GM12878 (cell line): ENCODE measurements around the gene MASP1. TPM values are rescaled to one million over a fixed set of nuclear protein-coding genes. Genes with fewer than 3 reads are reported as not detected.

Experiments
- ATAC-seq: fragments of 200-7000 bp; cut with Tn5 transposase; 3 replicates; pipeline ENCODE4 v1.9.1; 2020; ENCODE audit warnings: mild to moderate bottlenecking, moderate library complexity
- BruUV-seq: library from RNA; stranded (reverse); fragments of 400-500 nt; replicated peaks from 2 replicates; lab custom pipeline; 2021; lab: Mats Ljungman, UMichigan
- CTCF ChIA-PET: fragments of 300-600 bp; sonication (Branson Sonifier 250); formaldehyde crosslinking; extraction: SDS; loops from one replicate; lab custom pipeline; 2021; ENCODE audit warnings: inconsistent platforms; lab: Yijun Ruan, JAX
- POLR2A ChIA-PET: fragments of 350-600 bp; formaldehyde crosslinking; extraction: SDS; loops from one replicate; lab custom pipeline; 2021; ENCODE audit warnings: inconsistent platforms; lab: Charles Lee
- RAD21 ChIA-PET: fragments of 300-600 bp; sonication (Branson Sonifier 250); formaldehyde crosslinking; loops from one replicate; lab custom pipeline; 2023; ENCODE audit warnings: antibody characterized with exemption; ENCODE audit not compliant: unreplicated experiment; lab: Charles Lee
- SMC1A ChIA-PET: fragments of 300-600 bp; sonication (Branson Sonifier 250); formaldehyde crosslinking; loops from one replicate; lab custom pipeline; 2023; ENCODE audit not compliant: unreplicated experiment, uncharacterized antibody; lab: Charles Lee
- DNase-seq: peaks from one replicate; pipeline ENCODE4 v3.0.0-alpha.2; 2011; ENCODE audit warnings: low read depth, low spot score
- FAIRE-seq: peaks from 3 replicates; lab custom pipeline; 2011; peaks lifted over from hg19 to GRCh38; lab: Jason Lieb, UNC
- H2AFZ ChIP-seq: 2 replicates; pipeline ENCODE4 v1.6.0; 2011; ENCODE audit warnings: low read depth, low read length, control low read depth; ENCODE audit not compliant: control insufficient read depth
- H3K27ac ChIP-seq: 2 replicates; pipeline ENCODE4 v1.5.1; 2011; ENCODE audit warnings: control low read depth; ENCODE audit not compliant: control insufficient read depth, insufficient read depth
- H3K27me3 ChIP-seq, 2 experiments: replicated peaks in 1 of 2; 2 replicates each; pipeline versions ENCODE4 v1.6.0 to v1.6.1; 2011; ENCODE audit warnings: low read length in 1 of 2; ENCODE audit not compliant: control insufficient read depth in 2 of 2, insufficient read depth in 2 of 2
- H3K36me3 ChIP-seq, 2 experiments: 2 replicates each; pipeline ENCODE4 v1.5.1; 2011; ENCODE audit warnings: low read length in 1 of 2; ENCODE audit not compliant: control insufficient read depth in 2 of 2, insufficient read depth in 2 of 2
- H3K4me1 ChIP-seq: 2 replicates; pipeline ENCODE4 v1.6.1; 2011; ENCODE audit warnings: mild to moderate bottlenecking, low read length, moderate library complexity, mixed read lengths; ENCODE audit not compliant: control insufficient read depth, insufficient read depth
- H3K4me2 ChIP-seq: 2 replicates; pipeline ENCODE4 v1.6.0; 2011; ENCODE audit warnings: control low read depth; ENCODE audit not compliant: control insufficient read depth, insufficient read depth
- H3K4me3 ChIP-seq: fragments of 200-600 bp; sonication (generic); 2 replicates; pipeline ENCODE4 v1.5.1; 2016
- H3K79me2 ChIP-seq: 2 replicates; pipeline ENCODE4 v1.6.0; 2011; ENCODE audit warnings: low read length; ENCODE audit not compliant: control insufficient read depth, insufficient read depth
- H3K9ac ChIP-seq: 2 replicates; pipeline ENCODE4 v1.8.0; 2011; ENCODE audit warnings: low read length, control low read depth, mixed read lengths; ENCODE audit not compliant: control insufficient read depth, insufficient read depth
- H3K9me3 ChIP-seq: replicated peaks from 3 replicates; pipeline ENCODE4 v1.5.1; 2011; ENCODE audit warnings: mild to moderate bottlenecking, low read length; ENCODE audit not compliant: control insufficient read depth, insufficient read depth
- H4K20me1 ChIP-seq: 2 replicates; pipeline ENCODE4 v1.6.0; 2011; ENCODE audit not compliant: control insufficient read depth, insufficient read depth
- ASH2L ChIP-seq: fragments of 300-600, 200-600 bp; sonication (generic); IDR thresholded peaks from 2 replicates; pipeline ENCODE4 v1.6.1; 2017; ENCODE audit warnings: low read depth, mild to moderate bottlenecking, borderline replicate concordance
- BCL11A ChIP-seq: IDR thresholded peaks from 2 replicates; pipeline ENCODE4 v1.6.1; 2011; ENCODE audit warnings: low read depth, low read length
- BRCA1 ChIP-seq: IDR thresholded peaks from 2 replicates; pipeline ENCODE4 v1.6.1; 2011; ENCODE audit warnings: low read depth, low read length, improper control_type of control experiment
- CHD1 ChIP-seq: IDR thresholded peaks from 2 replicates; pipeline ENCODE4 v1.6.1; 2012; ENCODE audit warnings: low read depth, low read length, improper control_type of control experiment
- CTCF ChIP-seq, 3 experiments: IDR thresholded peaks in 2 of 3; conservative IDR thresholded peaks in 1 of 3; 2 replicates each; pipeline ENCODE4 v1.5.1; 2011; ENCODE audit warnings: low read depth in 3 of 3, low read length in 3 of 3, mild to moderate bottlenecking in 3 of 3, control low read depth in 2 of 3, moderate library complexity in 2 of 3, inconsistent platforms in 1 of 3, mixed read lengths in 1 of 3; ENCODE audit not compliant: control insufficient read depth in 2 of 3, insufficient read depth in 1 of 3; ENCODE audit errors: extremely low read depth in 1 of 3
- ETV6 ChIP-seq, 2 experiments: fragments of 450-650 bp in 1 of 2; IDR thresholded peaks in 1 of 2; conservative IDR thresholded peaks in 1 of 2; 2 replicates each; pipeline ENCODE4 v1.6.1; 2014; ENCODE audit warnings: antibody characterized with exemption in 1 of 2, borderline replicate concordance in 1 of 2, low read depth in 1 of 2, mild to moderate bottlenecking in 1 of 2, moderate library complexity in 1 of 2
- HDAC2 ChIP-seq: fragments of 200-600 bp; sonication (generic); IDR thresholded peaks from 2 replicates; pipeline ENCODE4 v1.6.1; 2017
- IKZF1 ChIP-seq: fragments of 450-650 bp; conservative IDR thresholded peaks from 2 replicates; pipeline ENCODE4 v1.6.1; 2017; ENCODE audit warnings: antibody characterized with exemption, mild to moderate bottlenecking
- IKZF2 ChIP-seq, 2 experiments: fragments of 450-650 bp; IDR thresholded peaks; 2 replicates each; pipeline ENCODE4 v1.6.1; 2017; ENCODE audit warnings: mild to moderate bottlenecking in 2 of 2, moderate library complexity in 2 of 2
- KDM1A ChIP-seq: fragments of 200-600 bp; sonication (generic); IDR thresholded peaks from 2 replicates; pipeline ENCODE4 v1.6.1; 2016; ENCODE audit warnings: borderline replicate concordance
- MTA3 ChIP-seq: IDR thresholded peaks from 2 replicates; pipeline ENCODE4 v1.6.1; 2012; ENCODE audit warnings: low read length, inconsistent platforms, borderline replicate concordance
- NFIC ChIP-seq: IDR thresholded peaks from 2 replicates; pipeline ENCODE4 v1.6.1; 2012; ENCODE audit warnings: low read depth, mild to moderate bottlenecking, inconsistent platforms, low read length, moderate library complexity
- POLR2A ChIP-seq: IDR thresholded peaks from 2 replicates; pipeline ENCODE4 v1.6.1; 2011; ENCODE audit warnings: low read depth, mild to moderate bottlenecking, low read length
- SMAD1 ChIP-seq: fragments of 450-650 bp; IDR thresholded peaks from 2 replicates; pipeline ENCODE4 v1.6.1; 2018; ENCODE audit warnings: mild to moderate bottlenecking, low read depth; ENCODE audit not compliant: partially characterized antibody
- SP1 ChIP-seq: IDR thresholded peaks from one replicate; pipeline ENCODE4 v1.6.1; 2011; ENCODE audit warnings: low read depth, low read length
- STAT3 ChIP-seq: IDR thresholded peaks from 2 replicates; pipeline ENCODE4 v1.6.1; 2011; ENCODE audit warnings: low read depth, low read length, improper control_type of control experiment
- YY1 ChIP-seq: IDR thresholded peaks from 2 replicates; pipeline ENCODE4 v1.6.1; 2011; ENCODE audit warnings: low read depth, mild to moderate bottlenecking, low read length
- ZNF207 ChIP-seq: fragments of 450-650 bp; IDR thresholded peaks from 2 replicates; pipeline ENCODE4 v1.6.1; 2014; ENCODE audit warnings: antibody characterized with exemption, mild to moderate bottlenecking, borderline replicate concordance
- ZNF384 ChIP-seq: IDR thresholded peaks from 2 replicates; pipeline ENCODE4 v1.6.1; 2012; ENCODE audit warnings: low read depth, mild to moderate bottlenecking, low read length, improper control_type of control experiment, borderline replicate concordance
- WGBS: methylation state at CpG from one replicate; pipeline ENCODE4 v1.1.6; 2016; ENCODE audit warnings: low lambda C conversion rate; ENCODE audit not compliant: insufficient replicate concordance, insufficient coverage; ENCODE audit errors: missing lambda C conversion rate; 5-methylcytosine and 5-hydroxymethylcytosine counted together
- in situ Hi-C: fragments of 300-500 bp; cut with MboI; formaldehyde crosslinking; loops from 9 replicates; pipeline ENCODE4 v1.14.3; 2018; ENCODE audit warnings: mixed read lengths
- intact Hi-C: fragments of 100-400 bp; cut with micrococcal nuclease; formaldehyde crosslinking; loops from one replicate; pipeline ENCODE4 v1.14.2; 2022; ENCODE audit not compliant: unreplicated experiment
- polyA plus RNA-seq, 11 experiments: library from polyadenylated mRNA; depleted of rRNA in 4 of 11; unstranded in 6 of 11; stranded (reverse) in 5 of 11; fragments of >200 nt; fragmentation: Nextera tagmentation in 4 of 11; fragmentation: Illumina TruSeq in 1 of 11; extraction: Ambion mirVana in 4 of 11; extraction: Trizol in 1 of 11; gene quantifications; 1 replicate in 1 of 11; 2 replicates in 10 of 11; pipeline versions ENCODE4 v1.2.1 to v1.2.3, GENCODE V29; 2011 to 2016; ENCODE audit warnings: inconsistent platforms in 2 of 11, missing spikeins in 2 of 11, low read depth in 1 of 11
- total RNA-seq, 4 experiments: library from RNA; depleted of rRNA in 3 of 4; stranded (reverse); fragments of >200 nt in 3 of 4; fragmentation: Illumina TruSeq in 1 of 4; extraction: Trizol in 1 of 4; gene quantifications; 2 replicates each; pipeline versions ENCODE4 v1.2.1 to v1.2.3, GENCODE V29; 2013 to 2021

MASP1 gene
- total and polyA plus RNA-seq, 10 of the 15 experiments (the other 5 are each of a cell fraction or from before 2014, with no cell fraction given), result 0.05 TPM; not detected in 9

GRCh38 chr3:187255314-187255713 is 36.2 kb downstream of the MASP1 start:
- ChIA-PET SMC1A (interaction anchor here (0.8 kb wide), 1 partner anchor 408 kb away, joined by 5 read pairs; no protein-coding TSS in a partner anchor), RAD21 (no interaction called here), CTCF (no interaction called here), POLR2A (no interaction called here)
- Histone ChIP-seq H3K9me3 (no peaks in the 10 kb centered on the region), H3K79me2 (no peaks in the 10 kb centered on the region), H2AFZ (no peak overlapping the region), H3K27ac (no peak overlapping the region), H3K4me1 (no peaks in the 10 kb centered on the region), H4K20me1 (no peaks in the 10 kb centered on the region), H3K9ac (no peak overlapping the region), H3K36me3 (no peaks in the 10 kb centered on the region), H3K4me2 (no peak overlapping the region), H3K27me3 (peaks cover 0 to 2% of the 10 kb centered on the region in 2 experiments; a peak in 1 of 4 replicates), H3K4me3 (no peak overlapping the region)
- WGBS, result 42% methylated on average over 1 of the region's 1 CpG
- no peak for TF ChIP-seq BCL11A
- no peak for TF ChIP-seq YY1
- intact Hi-C loops (no loop called here), in situ Hi-C loops (no loop called here)
- no TSS peak for BruUV-seq
- no peak for ATAC-seq
- no peak for DNase-seq
- no peak for FAIRE-seq

DNA sequence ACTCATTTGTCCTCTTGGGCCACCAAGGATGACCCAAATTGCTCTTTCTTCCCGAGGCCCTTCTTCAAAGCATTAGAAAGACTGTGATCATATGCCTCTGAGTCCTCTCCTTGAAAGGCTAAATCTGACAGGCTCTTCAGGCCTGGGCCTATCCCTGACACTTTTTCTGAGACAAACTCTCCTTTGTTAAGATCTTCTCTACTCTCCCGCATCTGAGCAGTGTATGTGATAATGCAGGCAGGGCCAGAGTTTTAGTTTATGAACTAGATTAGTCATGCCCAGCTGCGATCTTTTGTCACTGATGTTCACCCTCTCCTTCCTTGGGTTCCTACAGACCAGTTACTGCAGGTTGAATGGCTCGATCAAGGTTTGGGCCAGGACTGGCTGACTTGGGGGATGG is 39.2 kb downstream of the MASP1 start:
- 35% methylated on average over 4 of the region's 4 CpGs for WGBS
- ATAC-seq, result no peak
- Histone ChIP-seq H3K4me1 (no peaks in the 10 kb centered on the region), H3K4me3 (no peak overlapping the region), H3K79me2 (no peaks in the 10 kb centered on the region), H3K4me2 (no peak overlapping the region), H3K27ac (no peak overlapping the region), H3K27me3 (peaks cover 0 to 2% of the 10 kb centered on the region in 2 experiments; a peak in 2 of 4 replicates), H3K9ac (no peak overlapping the region), H4K20me1 (no peaks in the 10 kb centered on the region), H3K9me3 (no peaks in the 10 kb centered on the region), H2AFZ (no peak overlapping the region), H3K36me3 (no peaks in the 10 kb centered on the region)
- POLR2A ChIA-PET, result no interaction called here
- intact Hi-C loops, result no loop called here
- in situ Hi-C loops, result no loop called here
- no peak for FAIRE-seq
- SMC1A ChIA-PET, result no interaction called here
- no peak for DNase-seq
- BruUV-seq, result no TSS peak
- RAD21 ChIA-PET, result no interaction called here
- CTCF ChIA-PET, result no interaction called here
- TF ChIP-seq SP1 (no peak), MTA3 (no peak), ZNF384 (no peak), SMAD1 (no peak), KDM1A (no peak), IKZF1 (no peak), STAT3 (no peak), CHD1 (no peak), ETV6 (conservative IDR thresholded peaks at IDR 0.05 in 1 of 2, IDR thresholded peaks at IDR 0.05 in 1 of 2; ENCODE audit: borderline replicate concordance in 1 of 2, low read depth in 1 of 2) (no peak), NFIC (no peak), POLR2A (no peak), IKZF2 (IDR thresholded peaks at IDR 0.05) (no peak), CTCF (IDR thresholded peaks at IDR 0.05 in 2 of 3, conservative IDR thresholded peaks at IDR 0.05 in 1 of 3; ENCODE audit: control insufficient read depth in 2 of 3, extremely low read depth in 1 of 3, insufficient read depth in 1 of 3, low read depth in 3 of 3, low read length in 3 of 3) (no peak), HDAC2 (no peak), BRCA1 (no peak), ASH2L (no peak), ZNF207 (no peak)
